ENCODE results near the gene THSD8.
"Not testable (repeated sequence)": the region's sequence is repeated elsewhere in the genome, so short reads cannot be mapped to it uniquely, and the experiment has no call there.

THSD8 gene

DNA sequence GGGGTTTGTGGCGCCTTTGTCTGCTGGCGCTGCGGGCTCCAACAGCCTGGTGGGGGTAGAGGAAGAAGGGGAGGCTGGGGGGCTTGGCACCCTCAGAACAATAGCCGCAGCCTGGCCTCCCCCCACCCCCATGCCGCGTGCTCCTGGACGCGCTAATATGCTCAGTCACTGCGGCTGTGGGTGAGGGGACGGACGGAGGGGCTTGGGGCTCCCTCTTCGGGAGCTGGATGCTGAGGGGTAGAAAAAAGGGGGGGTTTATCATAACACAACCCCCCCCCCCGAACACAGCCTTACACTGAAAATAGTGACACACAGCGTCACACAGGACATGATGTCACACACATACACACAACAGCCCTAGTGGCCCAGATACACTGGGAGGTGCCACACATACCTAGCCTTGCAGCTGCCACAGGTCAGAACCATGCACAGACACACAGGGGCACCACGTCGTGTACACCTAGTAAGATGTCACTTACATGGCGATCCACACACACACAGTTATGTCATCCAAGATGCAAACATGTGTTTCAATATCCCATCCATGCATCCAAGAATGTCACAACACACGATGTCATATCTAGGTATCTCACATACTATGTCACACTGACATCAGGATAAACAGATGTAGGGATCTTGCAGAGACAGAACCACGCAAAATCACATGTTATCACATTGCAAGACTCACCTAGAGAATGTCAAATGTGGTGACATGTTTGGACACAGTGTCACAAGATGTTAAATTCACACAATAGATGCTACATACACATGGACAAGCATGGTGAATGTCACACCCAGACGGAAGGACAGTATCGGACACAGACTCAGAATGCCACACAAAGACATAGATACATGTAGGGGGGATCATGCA lies 37.3 kb downstream of the THSD8 start:
- Histone ChIP-seq H3K4me3 (peak overlapping the region in 5 of 7 experiments; percentile 5 to 32 (median 17)), H3K27ac (no peak overlapping the region)

DNA sequence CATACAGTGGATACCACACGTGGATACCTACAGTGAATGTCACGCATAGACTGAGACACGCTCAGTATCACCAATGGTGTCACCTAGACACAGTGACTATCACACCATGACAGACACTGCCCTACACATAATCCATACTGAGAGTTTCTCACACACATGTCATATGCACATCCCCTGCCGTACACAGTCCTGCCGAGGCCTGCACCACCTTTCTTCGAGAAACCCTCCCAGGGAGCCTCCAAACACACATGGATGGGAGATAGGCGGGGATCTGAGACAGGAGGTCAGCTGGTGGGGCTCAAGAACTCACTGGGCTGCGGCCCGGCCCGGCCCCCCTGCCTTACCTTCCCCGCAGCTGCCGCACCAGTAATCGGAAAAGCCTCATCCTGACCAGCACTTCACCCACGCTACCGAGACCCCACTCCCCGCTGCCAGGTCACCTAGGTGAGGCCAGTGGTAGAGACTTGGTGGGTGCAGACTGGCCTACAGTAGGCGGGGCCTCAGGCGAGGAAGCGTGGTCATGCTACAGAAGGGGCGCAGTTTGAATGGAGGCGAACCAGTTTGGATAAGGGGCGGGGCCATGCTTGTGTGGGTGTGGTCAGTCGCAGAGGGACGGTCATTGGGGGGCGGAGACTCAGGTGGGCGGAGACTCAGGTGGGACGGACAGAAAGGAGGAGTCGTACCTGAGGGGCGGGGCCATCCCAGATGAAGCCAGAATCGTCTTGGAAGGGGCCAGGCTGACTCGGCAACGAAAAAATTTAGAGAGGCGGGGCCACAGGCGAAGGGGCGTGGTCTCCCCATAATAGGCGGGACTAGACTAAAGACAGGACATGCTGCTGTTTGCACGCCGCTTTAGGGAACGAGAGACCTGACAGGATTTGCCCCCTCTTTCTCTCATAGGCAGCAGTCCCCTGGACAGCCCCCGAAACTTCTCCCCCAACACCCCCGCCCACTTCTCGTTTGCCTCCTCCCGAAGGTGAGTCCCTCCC lies 38.5 kb downstream of the THSD8 start:
- Histone ChIP-seq H3K27ac (no peak overlapping the region), H3K4me3 (peak overlapping the region in 3 of 7 experiments; percentile 7 to 16 (median 8))

DNA sequence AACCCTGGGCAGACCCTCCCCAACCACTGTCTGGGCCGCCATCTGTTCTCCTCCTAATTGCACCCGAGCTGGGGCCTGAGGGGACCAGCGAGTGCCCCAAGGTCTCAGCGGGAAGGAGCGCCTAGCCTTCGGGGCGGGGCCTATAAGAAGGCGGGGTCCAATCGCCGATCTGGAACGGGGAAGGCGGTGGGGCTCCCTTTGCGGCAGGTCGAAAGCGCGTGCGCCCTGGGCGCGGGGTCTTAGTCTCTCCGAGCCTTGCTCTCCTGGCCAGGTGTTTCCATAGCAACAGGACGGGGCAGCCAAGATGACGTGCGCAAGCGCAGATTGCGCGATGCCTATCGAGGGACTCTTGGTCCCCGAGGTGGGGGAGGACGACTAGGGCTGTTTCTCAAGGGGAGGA lies 39.2 kb downstream of the THSD8 start:
- no peak overlapping the region for H3K27ac ChIP-seq
- peak overlapping the region in 3 of 7 experiments; percentile 7 to 16 (median 8) for H3K4me3 ChIP-seq

GRCh38 chr19:12842511-12842910 lies 40.6 kb downstream of the THSD8 start:
- H3K27ac ChIP-seq: no peak overlapping the region
- no peak overlapping the region for H3K4me3 ChIP-seq

GRCh38 chr19:12843328-12843727 lies 41.5 kb downstream of the THSD8 start:
- Histone ChIP-seq H3K4me3 (no peak overlapping the region), H3K27ac (no peak overlapping the region)

GRCh38 chr19:12843999-12844732 lies 42.3 kb downstream of the THSD8 start:
- H3K4me3 ChIP-seq: no peak overlapping the region
- H3K27ac ChIP-seq: no peak overlapping the region

- H3K4me3 ChIP-seq: not testable (repeated sequence)
These were observed 44.7 kb downstream of the THSD8 start for GRCh38 chr19:12846613-12847012.

DNA sequence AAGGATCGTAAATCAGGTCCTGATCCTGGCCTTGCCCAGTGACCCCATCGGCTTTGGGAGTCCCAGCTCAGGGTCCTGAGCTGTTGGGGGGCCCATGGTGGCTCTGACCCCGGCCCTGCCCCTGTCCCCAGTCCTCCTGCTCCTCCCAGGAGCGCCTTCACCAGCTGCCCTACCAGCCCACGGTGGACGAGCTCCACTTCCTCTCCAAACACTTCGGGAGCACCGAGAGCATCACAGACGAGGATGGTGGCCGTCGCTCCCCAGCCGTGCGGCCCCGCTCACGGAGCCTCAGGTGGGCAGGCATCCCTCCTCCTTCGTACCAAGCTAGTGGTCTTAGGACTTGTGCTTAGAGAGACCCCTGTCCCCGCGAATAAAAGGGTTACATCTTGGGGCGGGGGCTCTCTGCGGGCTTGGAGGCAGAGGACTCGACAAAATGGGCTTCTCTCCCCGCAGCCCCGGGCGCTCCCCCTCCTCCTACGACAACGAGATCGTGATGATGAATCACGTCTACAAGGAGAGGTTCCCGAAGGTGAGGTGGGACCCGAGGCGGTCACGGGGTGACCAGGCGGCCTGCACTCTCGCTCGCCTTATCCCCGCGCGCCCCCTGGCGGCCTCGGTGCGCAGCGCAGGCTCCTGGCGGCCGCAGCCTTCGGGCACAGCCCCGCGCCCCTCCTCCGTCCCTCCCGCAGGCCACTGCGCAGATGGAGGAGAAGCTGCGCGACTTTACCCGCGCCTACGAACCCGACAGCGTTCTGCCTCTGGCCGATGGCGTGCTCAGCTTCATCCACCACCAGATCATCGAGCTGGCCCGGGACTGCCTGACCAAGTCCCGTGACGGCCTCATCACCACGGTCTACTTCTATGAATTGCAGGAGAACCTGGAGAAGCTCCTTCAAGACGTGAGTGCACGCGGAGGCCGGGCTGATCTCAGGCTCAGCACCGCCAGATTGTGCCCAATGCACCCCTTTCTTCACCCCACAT lies 45.6 kb downstream of the THSD8 start:
- peak overlapping the region in 1 of 7 experiments; percentile 26 for H3K4me3 ChIP-seq

More at GRCh38 chr19:12846613-12847012, 44.7 kb downstream of the THSD8 start:
- H3K27ac ChIP-seq: not testable (repeated sequence)

More for the DNA sequence above, 45.6 kb downstream of the THSD8 start:
- H3K27ac ChIP-seq: no peak overlapping the region
